HG02870 (cell line): ENCODE measurements around the gene ECSCR.
"Not testable (repeated sequence)": the region's sequence is repeated elsewhere in the genome, so short reads cannot be mapped to it uniquely, and the experiment has no call there.

Experiments used
- ATAC-seq: cut with Tn5 transposase; IDR thresholded peaks from one replicate; pipeline ENCODE4 v1.9.1; 2021; ENCODE audit warnings: mild to moderate bottlenecking, moderate library complexity; ENCODE audit not compliant: unreplicated experiment

ECSCR gene, protein sequence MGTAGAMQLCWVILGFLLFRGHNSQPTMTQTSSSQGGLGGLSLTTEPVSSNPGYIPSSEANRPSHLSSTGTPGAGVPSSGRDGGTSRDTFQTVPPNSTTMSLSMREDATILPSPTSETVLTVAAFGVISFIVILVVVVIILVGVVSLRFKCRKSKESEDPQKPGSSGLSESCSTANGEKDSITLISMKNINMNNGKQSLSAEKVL

DNA sequence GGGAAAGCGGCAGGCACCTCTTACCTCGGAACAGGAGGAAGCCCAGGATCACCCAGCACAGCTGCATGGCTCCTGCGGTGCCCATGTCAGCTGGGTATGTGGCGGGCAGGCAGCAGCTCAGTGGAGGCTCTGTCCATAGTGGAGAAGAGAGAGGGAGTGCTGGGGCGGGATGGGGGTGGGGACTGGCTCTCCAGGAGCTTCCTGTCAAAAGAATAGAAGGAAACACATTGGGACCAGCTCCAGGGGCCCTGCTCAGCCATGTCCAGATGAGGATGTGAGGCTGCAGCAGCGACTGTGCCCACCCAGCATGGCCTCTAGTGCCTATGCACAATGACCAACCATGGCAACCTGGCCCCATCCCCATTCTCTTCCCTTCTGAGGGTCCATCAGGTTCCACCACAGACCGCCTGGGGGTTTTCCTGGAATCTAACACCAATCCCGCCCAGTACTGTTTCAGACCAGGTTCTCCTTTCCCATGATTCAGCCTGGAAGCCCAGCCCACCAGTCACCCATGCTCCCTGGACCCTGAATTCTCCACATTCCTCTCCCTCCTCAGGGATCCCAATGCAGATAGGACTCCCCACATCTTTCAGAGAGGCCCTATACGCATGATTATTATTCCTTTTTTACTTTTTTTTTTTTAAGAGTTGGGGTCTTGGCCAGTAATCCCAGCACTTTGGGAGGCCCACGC, at the start of gene ECSCR:
Gene ECSCR, minus strand, starts transcription at position 158 of the 691 bp plus-strand sequence. Its CDS starts 73 bp downstream, at position 85.
- ATAC-seq = no peak

- not testable (repeated sequence) for ATAC-seq
Observed at GRCh38 chr5:139504722-139505121, 42.2 kb upstream of the ECSCR start.

DNA sequence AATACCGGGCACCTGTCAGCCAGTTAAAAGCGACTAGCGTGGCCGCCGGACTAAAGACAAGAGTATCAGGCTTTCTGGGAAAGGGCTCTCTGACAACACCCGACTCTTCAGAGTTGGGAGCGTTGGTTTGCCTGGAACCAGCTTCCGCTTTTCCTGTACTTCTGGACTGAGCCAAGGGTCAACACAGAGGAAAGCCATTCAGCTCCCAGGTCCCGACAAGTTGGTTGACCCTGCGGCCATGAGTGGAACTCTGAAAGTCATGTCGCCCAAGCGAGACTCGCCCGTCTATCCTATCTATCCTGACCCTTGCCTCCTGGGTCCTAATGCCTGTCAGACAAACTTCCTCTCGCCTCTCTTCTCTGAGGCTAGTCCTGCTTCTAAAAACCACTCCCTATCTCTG, 41.3 kb upstream of the ECSCR start:
- ATAC-seq = not testable (repeated sequence)

DNA sequence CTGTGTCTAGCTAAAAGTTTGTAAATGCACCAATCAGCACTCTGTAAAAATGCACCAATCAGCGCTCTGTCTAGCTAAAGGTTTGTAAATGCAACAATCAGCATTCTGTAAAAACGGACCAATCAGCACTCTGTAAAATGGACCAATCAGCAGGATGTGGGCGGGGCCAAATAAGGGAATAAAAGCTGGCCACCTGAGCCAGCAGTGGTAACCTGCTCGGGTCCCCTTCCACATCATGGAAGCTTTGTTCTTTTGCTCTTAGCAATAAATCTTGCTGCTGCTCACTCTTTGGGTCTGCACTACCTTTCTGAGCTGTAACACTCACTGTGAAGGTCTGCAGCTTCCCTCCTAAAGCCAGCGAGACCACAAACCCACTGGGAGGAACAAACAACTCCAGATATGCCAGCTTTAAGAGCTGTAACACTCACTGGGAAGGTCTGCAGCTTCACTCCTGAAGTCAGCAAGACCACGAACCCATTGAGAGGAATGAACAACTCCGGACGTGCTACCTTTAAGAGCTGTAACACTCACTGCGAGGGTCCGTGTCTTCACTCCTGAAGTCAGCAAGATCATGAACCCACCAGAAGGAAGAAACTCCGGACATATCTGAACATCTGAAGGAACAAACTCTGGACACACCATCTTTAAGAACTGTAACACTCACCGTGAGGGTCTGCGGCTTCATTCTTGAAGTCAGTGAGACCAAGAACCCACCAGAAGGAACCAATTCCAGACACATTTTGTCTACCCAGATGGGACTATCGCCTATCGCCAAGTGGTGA, 40.7 kb upstream of the ECSCR start:
- ATAC-seq = not testable (repeated sequence)

GRCh38 chr5:139501381-139501780, 38.8 kb upstream of the ECSCR start:
- ATAC-seq = no peak

DNA sequence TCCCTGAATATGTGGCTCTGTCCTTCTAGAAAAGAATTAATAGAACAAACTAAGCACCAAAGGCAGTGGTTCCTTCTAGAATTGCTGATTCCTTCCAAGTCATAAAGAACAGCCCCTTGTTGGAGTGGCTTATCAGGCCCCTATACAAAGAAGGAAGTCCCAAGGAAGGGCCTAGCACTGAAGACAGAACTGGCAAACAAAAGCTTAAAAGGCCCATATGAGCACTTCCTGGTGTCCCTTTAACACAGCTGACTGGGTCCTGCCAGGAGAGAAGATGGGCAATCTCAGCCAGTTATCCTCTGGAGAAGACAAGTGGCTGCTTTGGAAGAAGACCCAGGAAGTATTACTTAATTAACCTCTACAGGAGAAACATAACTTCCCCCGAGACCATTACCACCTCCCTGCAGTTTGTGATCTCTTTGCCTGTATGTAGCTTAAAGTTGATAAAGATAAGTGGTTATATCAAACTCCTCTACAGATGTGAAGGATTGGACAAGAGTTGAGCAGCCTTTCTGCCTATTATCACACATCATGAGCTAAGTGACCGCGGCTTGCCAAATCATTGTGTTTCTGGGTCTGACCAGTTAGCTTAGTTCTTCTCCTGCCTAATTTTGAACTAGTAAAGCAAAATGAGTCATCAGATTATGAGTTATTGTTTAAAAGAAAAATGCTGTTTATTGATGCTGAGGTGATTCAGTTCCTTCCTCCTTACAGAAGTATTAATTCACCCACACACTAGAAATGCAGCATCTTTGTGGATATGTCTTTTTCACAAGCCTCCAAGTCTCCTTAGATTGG, 33.3 kb upstream of the ECSCR start:
- ATAC-seq = no peak

- no peak for ATAC-seq
Observed at GRCh38 chr5:139494832-139495231, 32.3 kb upstream of the ECSCR start.

- no peak for ATAC-seq
Observed at GRCh38 chr5:139494256-139494655, 31.7 kb upstream of the ECSCR start.

DNA sequence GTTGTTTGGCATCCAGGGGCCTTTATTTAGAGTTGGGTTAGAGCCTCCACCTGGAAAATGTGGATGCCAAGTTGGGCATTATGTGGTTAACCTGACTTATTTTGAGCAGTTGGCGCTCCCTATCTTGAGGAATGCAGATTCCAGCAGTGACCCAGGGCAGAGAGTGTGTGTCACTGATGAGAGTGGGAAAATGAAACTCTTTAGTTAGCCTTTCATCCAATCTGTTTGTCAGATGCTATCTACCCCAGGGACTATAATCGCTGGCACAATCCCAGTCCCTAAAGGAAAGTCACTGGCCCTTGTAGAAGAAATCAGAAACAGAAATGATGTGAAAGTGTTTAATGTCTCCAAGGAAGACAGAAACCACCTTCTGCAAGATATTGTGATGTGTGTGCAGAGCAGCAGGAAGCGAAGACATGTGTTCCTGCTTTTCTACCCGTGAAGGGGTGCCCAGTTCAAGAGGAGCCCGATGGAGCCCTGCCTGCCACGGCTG, 30.2 kb upstream of the ECSCR start:
- ATAC-seq = no peak

GRCh38 chr5:139488260-139488659, 25.7 kb upstream of the ECSCR start:
- ATAC-seq = no peak

DNA sequence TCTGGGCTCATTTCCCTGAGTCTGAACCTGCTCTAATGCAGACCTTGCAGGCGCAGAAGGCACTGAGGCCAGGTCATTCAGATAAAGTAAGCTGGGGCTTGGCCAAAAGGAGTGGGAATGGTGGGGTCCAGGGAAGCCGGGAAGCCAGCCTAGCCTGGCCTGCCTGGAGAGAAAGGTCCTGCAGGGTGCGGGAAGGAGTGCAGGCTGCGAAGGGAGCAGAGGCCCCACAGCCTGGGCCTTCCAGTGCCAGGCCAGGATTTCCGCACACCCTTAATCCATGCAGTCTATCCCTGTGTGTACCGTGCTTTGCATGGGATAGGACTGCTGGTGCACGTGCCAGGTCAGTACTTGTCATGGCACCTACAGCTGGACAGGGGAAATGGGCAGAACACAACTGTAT, 23.7 kb upstream of the ECSCR start:
- ATAC-seq = no peak

DNA sequence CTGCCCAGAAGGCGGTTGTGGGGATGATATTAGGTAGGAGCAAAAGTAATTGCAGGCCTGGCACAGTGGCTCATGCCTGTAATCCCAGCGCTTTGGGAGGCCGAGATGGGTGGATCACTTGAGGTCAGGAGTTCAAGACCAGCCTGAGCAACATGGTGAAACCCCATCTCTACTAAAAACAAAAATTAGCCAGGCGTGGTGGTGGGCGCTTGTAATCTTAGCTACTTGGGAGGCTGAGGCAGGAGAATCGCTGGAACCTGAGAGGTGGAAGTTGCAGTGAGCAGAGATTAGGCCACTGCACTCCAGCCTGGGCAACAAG, 20.3 kb upstream of the ECSCR start:
- not testable (repeated sequence) for ATAC-seq

GRCh38 chr5:139482050-139482889, 19.7 kb upstream of the ECSCR start, which contains the start of gene STING1:
TSS of gene STING1 (minus strand) at chr5:139482758. CDS start at chr5:139481704, 1,054 bp downstream.
- ATAC-seq = no peak

GRCh38 chr5:139481580-139482049, 19.1 kb upstream of the ECSCR start:
- ATAC-seq = no peak

DNA sequence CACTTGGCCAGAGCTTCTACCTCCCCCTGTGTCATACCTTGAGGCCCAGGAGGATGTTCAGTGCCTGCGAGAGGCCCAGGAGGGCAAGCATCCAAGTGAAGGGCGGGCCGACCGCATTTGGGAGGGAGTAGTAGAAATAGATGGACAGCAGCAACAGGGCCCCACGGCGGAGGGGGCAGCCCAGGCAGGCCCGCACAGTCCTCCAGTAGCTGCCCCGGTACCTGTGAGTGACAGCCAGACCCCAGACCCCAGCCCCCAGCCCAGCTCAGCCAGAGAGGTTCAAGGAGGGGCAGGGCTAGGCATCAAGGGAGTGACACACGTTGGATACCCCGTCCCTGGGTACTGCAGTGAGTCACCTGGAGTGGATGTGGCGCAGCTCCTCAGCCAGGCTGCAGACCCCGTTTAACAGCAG, 18.6 kb upstream of the ECSCR start:
- ATAC-seq = no peak

DNA sequence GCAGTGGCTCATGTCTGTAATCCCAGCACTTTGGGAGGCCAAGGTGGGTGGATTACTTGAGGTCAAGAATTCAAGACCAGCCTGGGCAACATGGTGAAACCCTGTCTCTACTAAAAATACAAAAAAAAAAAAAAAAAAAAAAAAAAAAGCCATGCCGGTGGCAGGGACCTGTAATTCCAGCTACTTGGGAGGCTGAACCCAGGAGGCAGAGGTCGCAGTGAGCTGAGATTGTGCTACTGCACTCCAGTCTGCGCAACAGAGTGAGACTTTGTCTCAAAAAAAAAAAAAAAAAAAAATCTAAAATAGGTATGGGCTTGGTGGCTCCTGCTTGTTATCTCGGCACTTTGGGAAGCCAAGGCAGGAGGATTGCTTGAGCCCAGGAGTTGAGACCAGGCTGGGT, 17.2 kb upstream of the ECSCR start:
- ATAC-seq = not testable (repeated sequence)

- not testable (repeated sequence) for ATAC-seq
Observed at GRCh38 chr5:139478657-139479423, 16.3 kb upstream of the ECSCR start.

GRCh38 chr5:139475865-139476617, 13.5 kb upstream of the ECSCR start:
- no peak for ATAC-seq
